GM19438 (cell line): Measurements from ENCODE around the gene IFITM5.

Source experiments
- ATAC-seq: cut with Tn5 transposase; IDR thresholded peaks from one replicate; pipeline ENCODE4 v1.9.1; 2021; ENCODE audit warnings: low read depth; ENCODE audit not compliant: unreplicated experiment

IFITM5 gene

DNA sequence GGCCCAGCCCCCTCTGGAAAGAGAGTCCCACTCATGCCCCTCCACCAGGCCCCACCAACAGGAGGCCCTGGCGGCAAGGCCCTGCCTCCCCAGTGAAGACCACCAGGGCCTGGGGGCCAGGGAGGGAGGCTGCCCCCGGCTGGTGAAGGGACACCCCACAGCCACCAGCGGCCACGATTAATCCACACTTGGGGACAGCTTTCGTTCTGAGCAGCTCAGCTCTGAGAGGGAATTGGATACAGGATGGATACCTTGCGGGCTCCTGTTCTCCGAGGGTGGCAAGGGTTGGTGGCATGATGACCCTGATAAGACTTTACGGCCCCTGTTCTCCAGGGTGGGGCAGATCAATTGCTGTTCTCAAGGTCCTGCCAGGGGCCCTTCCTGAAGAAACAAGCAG, 28.0 kb downstream of the IFITM5 start:
- no peak for ATAC-seq

DNA sequence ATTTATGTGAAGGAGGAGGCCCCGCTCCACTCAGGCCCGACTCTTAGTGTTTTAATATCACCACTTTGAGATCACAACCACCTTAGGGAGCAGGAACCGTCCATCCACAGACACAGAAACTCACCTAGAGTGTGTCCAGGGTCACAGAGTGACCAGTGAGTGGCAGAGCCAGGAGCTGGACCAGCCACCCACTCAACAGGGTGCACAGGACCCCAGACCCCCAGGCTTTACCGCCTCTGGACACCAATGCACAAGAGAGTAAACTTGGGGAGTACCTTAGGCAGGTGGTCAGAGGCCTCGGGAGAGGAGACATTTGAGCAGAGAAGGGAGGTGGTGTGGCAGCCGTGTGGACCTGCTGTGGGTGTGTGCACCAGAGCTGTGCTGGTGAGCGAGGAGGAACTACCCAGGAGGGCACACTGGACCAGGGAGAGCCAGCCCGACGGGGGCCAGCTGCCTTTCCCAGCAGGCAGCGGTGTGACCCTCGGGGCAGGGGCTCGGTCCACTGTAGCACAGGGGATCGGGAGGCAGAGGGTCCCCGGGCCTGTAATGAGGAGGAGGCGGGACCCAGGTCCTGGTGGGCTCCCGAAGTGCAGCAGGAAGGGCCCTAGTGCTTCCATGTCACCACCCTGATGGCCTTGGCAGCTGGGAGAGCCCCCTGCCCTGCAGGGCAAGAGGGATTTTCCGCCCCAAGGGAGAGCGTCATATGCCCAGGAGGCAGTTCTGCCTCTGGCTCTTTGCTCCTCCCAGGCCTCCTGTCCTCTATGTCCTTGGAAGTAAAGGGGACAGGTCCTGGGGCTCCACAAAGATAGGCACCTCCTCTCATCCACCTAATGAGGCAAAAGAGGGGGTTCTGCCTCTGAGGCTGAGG, 28.6 kb downstream of the IFITM5 start:
- ATAC-seq: no peak

DNA sequence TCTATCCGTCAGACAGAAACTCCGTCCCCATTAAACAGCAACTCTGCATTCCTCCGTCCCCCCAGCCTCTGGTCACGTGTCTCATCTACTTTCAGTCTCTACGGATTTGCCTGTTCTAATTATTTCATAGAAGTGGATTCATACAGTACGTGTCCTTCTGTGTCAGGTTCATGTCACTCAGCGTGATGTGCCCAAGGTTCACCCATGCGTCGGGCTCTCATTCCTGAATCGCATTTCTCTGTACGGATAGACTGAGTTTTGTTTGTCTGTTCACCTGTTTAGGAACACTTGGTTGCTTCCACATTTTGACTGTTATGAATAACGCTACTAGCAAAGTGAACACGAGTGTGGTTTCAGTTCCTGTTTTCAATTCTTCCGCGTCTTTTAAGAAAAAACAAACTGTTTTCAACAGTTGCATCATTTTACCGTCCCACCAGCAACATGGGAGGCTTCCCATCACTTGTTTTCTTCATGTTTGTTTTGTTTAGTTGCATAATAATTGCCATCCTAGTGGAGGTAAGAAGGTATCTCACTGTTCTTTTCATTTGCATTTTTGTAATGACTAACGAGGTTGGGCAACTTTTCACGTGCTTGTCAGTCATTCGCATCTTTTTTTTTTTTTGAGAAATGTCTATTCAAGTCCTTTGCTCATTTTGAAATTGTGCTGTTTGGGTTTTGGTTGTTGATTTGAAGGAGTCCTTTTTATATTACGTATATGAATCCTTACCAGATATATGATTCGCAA, 30.0 kb downstream of the IFITM5 start:
- ATAC-seq: peak; percentile 60

DNA sequence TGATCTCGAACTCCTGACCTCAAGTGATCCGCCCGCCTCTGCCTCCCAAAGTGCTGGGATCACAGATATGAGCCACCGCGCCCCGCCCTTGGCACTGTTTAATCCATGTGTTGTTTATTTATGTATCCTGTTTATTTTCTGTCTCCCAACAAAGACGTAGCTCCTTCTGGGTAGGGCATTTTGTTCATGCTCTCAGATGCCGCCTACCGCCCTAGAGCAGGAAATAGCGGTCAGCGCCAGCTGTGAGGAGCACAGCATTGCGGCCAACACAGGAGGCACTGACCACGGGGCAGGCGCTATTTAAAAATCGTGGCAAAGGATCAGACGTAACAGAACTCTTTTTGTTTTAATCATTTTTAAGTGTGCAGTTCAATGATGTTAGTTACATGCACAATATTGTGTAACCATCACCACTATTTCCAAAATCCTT, 30.6 kb downstream of the IFITM5 start:
- peak; percentile 48 for ATAC-seq

DNA sequence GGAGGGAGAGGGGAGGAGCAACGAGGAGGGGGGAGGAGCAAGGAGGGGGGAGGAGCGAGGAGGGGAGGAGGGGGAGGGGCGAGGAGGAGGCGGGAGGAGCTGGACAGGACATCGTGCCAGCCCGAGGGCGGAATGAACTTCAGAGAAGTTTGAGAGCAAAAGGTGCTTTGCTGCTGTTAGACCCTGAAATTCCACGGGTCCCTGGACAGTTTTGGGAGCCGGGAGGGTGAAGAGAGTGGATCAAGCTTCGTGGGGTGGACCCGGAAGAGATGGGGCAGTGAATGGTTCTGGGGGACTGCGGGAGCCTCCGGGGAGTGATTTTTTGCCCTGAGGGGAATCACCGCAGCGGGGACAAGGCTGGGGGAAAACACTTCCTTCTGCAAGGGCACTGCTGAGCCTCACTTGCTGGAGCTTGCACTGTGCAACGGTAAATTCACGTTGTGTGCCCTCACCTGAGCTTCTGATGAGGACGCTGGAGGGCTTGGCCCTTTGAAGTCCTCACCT, 31.8 kb downstream of the IFITM5 start:
- no peak for ATAC-seq

DNA sequence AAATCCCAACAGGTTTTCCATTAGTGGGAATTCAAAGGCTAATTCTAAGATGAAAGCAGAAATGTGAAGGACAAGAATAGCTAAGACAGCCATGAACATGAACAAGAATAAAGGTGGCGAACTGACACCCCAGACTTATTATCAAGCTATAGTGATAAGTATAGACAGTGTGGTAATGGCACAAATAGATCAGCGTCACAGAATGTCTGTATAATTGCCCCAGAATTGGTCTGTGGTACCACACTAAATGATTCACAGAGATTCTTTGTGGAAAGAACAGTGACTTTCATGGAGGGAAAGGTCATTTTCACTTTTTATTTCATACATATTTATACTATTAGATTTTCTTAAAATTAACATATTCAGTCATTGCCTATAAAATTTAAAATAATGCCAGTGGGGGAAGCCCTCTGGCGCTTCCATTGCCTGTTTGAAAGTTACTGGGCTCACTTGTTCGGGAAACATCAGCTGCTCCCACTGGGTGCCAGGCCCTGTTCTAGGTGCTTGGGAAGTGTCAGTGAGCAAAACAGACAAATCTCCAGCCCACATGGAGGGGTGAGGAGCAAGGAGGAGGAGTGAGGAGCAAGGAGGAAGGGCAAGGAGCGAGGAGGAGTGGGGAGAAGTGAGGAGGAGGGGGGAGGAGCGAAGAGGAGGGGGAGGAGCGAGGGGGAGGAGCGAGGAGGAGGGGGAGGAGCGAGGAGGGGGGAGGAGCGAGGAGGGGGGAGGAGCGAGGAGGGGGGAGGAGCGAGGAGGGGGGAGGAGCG, 32.5 kb downstream of the IFITM5 start:
- no peak for ATAC-seq

DNA sequence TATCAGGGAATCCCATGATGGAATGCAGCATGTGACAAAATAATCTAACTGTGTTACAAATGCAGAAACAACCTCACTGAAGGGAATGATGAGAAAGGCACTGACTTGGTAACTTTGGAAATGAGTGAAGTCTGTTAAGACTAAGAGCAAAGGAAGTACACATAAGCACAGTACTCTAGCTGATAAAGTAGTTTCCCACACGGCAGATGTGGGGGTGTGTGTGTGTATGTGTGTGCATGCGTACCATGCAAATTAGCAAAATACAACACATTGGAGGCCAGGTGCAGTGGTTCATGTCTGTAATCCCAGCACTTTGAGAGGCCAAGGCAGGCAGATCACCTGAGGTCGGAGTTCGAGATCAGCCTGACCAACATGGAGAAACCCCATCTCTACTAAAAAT, 37.7 kb downstream of the IFITM5 start:
- no peak for ATAC-seq

DNA sequence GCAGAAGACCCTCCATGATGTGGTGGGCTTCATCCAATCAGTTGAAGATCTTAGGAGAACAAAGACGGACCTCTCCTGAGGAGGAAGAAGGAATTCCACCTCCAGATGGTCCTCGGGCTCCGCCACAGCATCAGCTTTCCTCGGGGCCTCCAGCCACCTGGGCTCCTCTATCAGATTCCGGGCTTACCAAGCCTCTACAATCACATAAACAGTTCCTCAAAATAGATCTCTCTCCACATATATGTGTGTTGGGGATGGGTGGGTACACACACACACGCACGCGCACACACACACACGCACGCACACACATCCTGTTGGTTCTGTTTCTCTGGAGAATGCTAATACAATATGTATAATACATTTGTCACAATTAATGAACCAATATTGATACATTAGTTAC, 39.9 kb downstream of the IFITM5 start:
- no peak for ATAC-seq

DNA sequence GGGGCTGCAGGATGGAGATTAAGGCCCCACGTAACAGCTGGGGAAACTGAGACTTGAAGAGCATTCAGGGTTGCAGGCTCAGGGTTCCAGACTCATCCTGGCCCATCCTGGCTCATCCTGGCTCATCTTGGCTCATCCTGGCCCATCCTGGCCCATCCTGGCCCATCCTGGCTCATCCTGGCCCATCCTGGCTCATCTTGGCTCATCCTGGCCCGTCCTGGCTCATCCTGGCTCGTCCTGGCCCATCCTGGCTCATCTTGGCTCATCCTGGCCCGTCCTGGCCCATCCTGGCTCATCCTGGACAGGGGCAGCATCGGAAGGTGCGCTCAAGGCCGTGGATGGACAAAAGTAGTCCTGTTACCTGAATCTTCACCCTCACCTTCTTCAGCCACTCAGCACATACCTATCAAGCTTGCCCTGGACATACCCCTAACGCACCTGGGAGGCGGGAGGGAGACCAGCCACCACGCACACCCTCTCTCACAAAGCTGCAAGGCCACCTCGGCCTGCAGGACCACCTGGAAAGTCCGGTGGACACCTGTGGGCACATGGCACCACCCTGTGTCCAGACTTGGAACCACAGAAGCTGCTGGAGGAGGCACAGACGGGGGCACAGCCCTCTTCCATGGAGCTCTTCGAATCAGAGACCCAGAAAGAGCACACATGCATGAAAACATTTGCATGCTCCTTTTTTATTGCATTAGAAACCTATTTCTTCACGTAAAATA, 41.4 kb downstream of the IFITM5 start:
- no peak for ATAC-seq

DNA sequence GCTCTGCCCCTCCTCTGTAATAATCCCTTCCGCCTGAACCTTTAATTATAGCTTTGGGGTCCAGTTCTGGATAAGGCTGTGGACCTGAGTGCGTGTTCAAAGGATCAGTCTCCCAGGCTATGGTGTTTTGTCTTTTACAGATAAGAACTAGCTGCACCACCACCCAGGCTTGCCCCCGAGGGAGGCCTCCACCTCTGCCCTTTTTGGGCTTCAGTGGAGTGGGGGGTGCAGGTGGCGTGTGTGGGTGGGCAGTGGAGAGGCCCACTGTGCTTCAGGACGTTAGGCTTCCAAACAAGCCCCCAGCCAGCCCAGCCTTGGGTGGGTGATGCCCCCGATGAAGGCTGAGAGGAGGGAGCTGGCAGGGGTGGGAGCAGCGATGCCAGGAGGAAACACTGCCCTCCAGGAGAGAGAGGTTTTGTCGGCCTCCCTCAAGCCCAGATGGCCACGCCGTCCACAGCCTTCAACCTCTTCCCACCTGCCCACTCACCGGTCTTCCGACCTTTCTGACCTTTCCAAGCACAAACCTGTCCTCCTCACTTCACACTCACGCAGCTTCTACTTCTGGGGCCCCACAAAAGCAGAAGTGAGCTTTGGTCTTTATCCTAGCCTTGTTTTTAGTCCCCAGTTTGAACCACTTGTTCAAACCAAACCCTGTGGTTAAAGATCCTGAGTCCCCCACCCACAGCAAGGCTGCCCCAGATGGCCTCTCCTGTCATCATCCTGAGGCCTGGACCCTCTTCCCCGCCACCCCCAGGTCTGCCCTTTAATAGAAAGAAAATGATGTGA, 42.2 kb downstream of the IFITM5 start:
- no peak for ATAC-seq

DNA sequence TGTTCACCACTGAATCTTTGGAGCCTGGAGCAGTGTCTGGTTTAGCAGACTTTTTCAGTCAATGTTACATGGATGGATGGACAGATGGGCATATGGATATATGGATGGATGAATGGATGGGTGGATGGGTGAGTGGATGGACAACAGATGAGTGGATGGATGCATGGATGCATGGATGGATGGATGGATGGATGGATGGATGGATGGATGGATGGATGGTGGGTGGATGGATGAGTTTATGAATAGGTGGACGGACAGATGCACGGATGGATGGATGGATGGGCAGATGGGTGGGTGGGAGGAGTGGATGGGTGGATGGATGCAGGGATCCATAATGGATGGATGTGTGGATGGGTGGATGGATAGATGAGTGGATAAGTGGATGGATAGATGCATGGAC, 43.5 kb downstream of the IFITM5 start:
- no peak for ATAC-seq

DNA sequence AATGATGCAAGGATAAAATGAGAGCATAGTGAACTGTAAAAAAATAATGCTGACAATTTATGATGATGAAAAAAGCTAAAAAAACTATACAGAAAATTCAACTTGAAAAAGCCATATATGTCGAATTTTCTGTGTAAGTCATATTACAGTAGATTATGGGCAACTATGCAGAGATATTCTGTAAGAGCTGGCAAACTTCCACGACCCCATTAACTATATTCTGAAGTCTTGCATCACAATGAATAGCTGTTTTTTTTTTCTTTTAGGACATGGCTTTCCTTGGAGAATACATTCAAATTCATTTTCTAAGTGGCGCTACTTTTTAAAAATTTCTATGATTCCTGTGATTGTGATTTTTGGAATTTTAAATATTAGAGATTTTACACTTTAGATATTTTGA, 44.1 kb downstream of the IFITM5 start:
- ATAC-seq: no peak

DNA sequence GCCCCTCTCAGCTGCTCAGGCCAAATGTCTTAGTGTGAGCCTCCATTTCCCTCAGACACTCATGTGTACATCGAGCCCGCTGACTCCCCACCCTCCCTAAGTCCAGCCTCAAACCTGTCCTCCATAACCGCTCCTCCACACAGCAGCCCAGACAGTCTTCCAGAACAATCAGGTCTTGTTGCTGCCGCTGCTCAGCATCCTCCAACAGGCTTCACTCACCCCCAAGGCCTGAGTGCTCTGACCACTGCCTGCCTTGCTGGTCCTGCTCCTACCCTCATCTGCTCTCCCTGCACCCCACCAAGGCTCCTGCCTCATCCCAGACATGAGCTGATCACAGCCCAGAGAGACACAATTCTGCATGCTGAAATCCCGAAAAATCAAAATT, 45.4 kb downstream of the IFITM5 start:
- ATAC-seq: no peak

DNA sequence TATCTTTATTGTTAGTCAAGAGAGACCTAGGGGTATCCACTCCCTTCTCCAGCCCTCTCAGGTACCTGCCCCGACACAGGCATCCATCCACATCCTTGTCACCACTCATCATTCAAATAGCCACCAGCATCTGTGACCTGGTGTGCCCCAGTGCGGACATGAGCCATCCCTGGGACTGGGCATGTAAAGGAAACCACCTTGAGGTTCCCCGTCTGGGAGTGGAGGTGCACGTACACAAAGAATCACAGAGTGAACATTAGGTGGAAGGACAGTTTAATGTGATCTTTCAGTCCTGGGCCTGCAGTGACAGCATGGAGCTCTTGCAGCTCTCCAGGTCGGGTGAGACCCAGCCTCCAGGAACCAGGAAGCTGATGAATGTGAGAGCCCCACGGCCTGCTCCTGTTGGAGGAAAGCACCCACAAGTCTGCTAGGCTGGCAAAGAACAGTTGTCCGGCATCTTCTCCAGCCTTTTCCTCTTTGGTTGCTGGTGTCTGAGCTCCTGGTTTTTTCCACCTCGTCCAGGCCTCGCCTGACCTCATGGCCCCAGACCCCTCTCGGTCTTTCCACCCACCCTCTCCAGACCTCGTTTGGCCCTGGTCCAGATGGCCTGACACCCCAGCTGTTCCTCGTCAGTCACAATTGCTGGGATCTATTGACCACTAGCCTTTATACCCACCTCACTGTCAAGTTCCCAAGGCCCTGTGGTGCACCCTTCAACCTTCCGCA, 46.0 kb downstream of the IFITM5 start:
- no peak for ATAC-seq

DNA sequence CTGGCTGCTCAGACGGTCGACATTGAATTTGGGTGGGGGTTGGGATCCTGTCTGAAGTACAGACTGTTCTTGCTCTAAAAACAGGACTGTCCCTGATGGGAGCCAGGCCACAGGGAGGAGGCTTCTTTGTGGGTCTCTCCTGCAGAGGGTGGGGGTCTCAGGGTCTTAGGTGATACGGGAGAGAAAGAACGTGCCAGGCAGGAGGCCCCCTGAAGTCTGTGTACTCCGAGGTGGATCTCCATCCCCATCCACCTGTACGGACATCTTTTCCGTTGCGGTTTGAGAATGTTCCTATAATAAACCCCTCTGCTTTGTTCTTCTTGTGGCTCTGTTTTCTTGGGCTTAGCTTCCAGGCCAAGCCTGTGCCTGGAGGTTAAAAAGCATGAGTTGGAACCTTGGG, 46.7 kb downstream of the IFITM5 start:
- no peak for ATAC-seq

DNA sequence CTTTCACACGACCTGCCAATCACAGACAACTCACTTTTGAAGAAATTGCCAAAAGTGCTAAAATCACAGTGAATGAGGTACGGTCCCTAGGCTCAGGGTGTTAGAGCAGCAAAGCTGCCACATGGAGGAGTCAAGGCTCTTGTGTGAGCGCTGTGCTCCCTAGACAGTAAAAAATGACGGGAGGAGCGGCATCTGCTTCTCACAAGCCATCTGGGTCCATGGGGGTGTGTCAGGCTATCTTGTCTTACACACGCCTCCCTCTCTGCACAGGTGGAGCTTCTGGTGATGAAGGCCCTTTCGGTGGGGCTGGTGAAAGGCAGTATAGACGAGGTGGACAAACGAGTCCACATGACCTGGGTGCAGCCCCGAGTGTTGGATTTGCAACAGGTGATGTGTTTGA, 47.8 kb downstream of the IFITM5 start:
- no peak for ATAC-seq

DNA sequence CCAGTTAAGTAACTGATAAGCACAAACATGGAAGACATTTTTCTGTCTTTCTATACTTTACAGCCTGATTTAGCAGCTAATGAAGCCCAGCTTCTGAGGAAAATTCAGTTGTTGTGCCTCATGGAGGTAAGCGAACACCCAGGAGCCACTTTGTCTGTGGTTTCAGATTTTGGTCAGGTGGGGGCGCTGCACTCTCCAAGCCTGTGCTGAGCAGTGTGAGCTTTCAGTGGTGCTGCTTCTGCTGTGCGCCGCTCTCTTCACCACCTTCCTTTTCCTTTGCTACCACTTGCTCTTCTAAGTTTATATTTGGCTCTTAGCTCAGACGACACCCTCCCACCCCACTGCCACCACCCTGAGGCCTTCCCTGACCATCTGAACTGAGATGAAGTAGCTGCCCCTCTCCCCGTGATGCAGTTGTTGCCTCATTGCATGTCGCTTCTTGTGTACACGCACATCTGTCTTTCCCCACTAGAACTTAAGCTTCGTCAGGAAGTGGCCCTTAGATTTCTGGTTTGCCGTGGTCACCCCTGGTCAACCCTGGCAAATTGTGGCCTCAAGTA, 48.5 kb downstream of the IFITM5 start:
- ATAC-seq: no peak

DNA sequence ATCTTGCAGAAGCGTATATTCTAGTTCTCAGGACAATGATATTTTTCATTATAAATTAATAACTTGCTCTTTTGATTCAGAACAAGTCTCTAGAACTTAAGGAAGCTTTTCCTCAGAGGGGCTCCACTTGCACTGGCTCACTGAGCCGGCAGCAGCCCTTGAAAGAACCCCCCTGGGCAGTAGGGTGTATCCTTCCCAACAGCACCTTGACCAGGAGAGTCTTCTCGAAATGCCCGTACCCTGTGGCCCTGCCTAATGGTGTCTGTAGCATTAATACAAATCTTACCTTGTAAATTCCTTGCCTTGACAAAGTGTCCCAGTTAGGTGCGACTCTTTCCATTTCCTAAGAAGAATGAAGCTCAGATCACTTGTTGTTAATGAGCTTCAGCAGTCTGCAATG, 49.1 kb downstream of the IFITM5 start:
- no peak for ATAC-seq

DNA sequence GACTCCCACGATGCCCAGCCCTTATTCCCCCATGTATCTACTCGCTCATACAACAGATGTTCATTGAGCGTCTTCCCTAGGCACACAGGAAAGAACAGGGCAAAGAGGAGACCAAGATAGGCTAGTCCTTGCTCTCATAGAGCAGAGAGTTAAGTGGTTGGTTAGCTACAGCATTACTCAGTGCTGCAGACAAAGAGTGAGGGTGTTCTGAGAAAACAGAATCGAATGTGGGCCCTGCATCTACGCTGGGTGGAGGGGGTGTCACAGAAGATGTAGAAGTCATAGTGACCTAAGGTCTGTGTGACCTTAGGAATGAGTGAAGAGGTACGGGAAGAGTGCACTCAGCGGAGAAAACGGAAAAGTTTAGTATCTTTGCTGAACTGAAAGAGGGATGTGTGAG, 50.3 kb downstream of the IFITM5 start:
- ATAC-seq: no peak
